Adrenal gland (tissue), 12 donors: ENCODE data around the gene DEFB128. TPM values are rescaled to one million over a fixed set of nuclear protein-coding genes. Genes with fewer than 3 reads are reported as not detected.

Experiments
- DNase-seq, 7 donors: peaks; one replicate each; pipeline ENCODE4 v3.0.0-alpha.2; 2019 to 2020
- H3K27ac ChIP-seq, 5 donors: fragments of 200-600 bp; sonication (generic) in 4 of 5; 1 replicate in 3 of 5; 2 replicates in 2 of 5; pipeline versions ENCODE4 v1.5.1 to v1.8.0; 2016 to 2020; ENCODE audit warnings: mild to moderate bottlenecking in 1 of 5
- H3K27me3 ChIP-seq: fragments of 200-600 bp; 2 replicates; pipeline ENCODE4 v1.8.0; 2021
- H3K36me3 ChIP-seq, 2 donors: fragments of 200-600 bp; replicated peaks in 1 of 2; 1 replicate in 1 of 2; 2 replicates in 1 of 2; pipeline versions ENCODE4 v1.5.1 to v1.8.0; 2018 to 2022
- H3K4me1 ChIP-seq, 2 donors: fragments of 200-600 bp; replicated peaks in 1 of 2; 1 replicate in 1 of 2; 2 replicates in 1 of 2; pipeline versions ENCODE4 v1.5.1 to v1.8.0; 2018 to 2021
- H3K4me3 ChIP-seq, 4 donors: fragments of 200-600 bp; sonication (generic) in 3 of 4; one replicate each; pipeline ENCODE4 v1.5.1; 2016 to 2018
- H3K9me3 ChIP-seq, 3 donors: fragments of 200-600 bp; sonication (generic) in 1 of 3; replicated peaks in 1 of 3; 1 replicate in 2 of 3; 2 replicates in 1 of 3; pipeline versions ENCODE4 v1.5.1 to v1.8.0; 2016 to 2021
- POLR2A ChIP-seq, 2 donors: fragments of 450-650 bp; IDR thresholded peaks; one replicate each; pipeline ENCODE4 v1.6.1; 2017; ENCODE audit warnings: antibody characterized with exemption in 2 of 2, mild to moderate bottlenecking in 2 of 2, moderate library complexity in 1 of 2
- WGBS, 4 donors: extraction: QIAGEN DNeasy Blood & Tissue Kit in 2 of 4; methylation state at CpG; one replicate each; pipeline versions ENCODE4 v1.1.5 to v1.1.7; 2013 to 2017; 5-methylcytosine and 5-hydroxymethylcytosine counted together
- intact Hi-C, 2 donors: fragments of 100-400 bp; cut with DNase I; formaldehyde crosslinking; loops; one replicate each; pipeline versions ENCODE4 v1.14.1 to v1.15.0; 2022 to 2023
- polyA plus RNA-seq, 3 donors: library from polyadenylated mRNA; stranded (reverse); fragments of 200-250 nt in 2 of 3; fragments of 350-450 nt in 1 of 3; fragmentation: Illumina TruSeq in 1 of 3; extraction: RNeasy Lipid Tissue Mini Kit (QIAGEN cat#74804) in 1 of 3; gene quantifications; one replicate each; pipeline ENCODE4 v1.2.3, GENCODE V29; 2013 to 2014
- total RNA-seq, 9 donors: library from RNA; depleted of rRNA in 4 of 9; stranded (reverse); fragments of >200 nt in 4 of 9; fragments of 120-200 nt in 1 of 9; fragmentation: NEBNext Ultra II Directional in 1 of 9; extraction: Animal tissue kit (Norgen Biotek cat#: 25700) in 1 of 9; gene quantifications; one replicate each; pipeline versions ENCODE4 v1.1.0 to v1.2.4, GENCODE V29; 2013 to 2023
- TF ChIP-seq, protein P1 (sequence below), 6 experiments: fragments of 450-650 bp in 4 of 6; fragments of 200-600 bp in 2 of 6; sonication (generic) in 1 of 6; IDR thresholded peaks; 1 replicate in 5 of 6; 2 replicates in 1 of 6; pipeline versions ENCODE4 v1.5.1 to v1.8.0; 2016 to 2021; ENCODE audit warnings: antibody characterized with exemption in 6 of 6, mild to moderate bottlenecking in 2 of 6, moderate library complexity in 1 of 6
- donor health status: healthy with polysubstance abuse.
- donor health status: Bipolar disorder and iron deficiency.
- donor health status: DM: yes; HTN: yes; CAD: no.
- donor health status: DM: no; HTN: no; CAD: no.
- donor health status: DM: no; HTN: no; CAD: no.
- donor health status: DM: yes; HTN: yes; CAD: no.

DEFB128 gene
- total and polyA plus RNA-seq, 12 donors, result not detected

DNA sequence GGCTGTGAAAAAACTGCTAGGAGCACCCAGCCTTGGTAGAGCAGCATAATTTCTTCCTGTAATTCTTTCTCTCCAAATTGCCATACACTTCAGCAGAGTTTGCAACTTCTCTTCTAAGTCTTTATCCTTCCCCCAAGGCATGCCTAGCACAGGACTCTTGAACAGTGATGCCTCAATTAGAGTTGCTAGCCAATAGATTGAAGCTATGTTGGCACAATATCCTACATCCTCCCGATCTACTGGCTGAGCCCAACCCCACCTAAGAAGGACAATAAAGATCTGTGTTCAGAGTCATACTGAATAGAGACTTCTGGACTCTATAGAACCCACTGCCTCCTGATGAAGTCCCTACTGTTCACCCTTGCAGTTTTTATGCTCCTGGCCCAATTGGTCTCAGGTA is 47.2 kb downstream of the DEFB128 start, which contains the start of gene DEFB126:
TSS of gene DEFB126 (plus strand) at position 301 of the 400 bp plus-strand sequence. CDS start at position 340, 39 bp downstream.
- intact Hi-C loops, result no loop called here

More for the DNA sequence above, 47.2 kb downstream of the DEFB128 start, which contains the start of gene DEFB126:
- no peaks in the 10 kb centered on the region for H3K9me3 ChIP-seq
- TF ChIP-seq POLR2A (IDR thresholded peaks at IDR 0.05), result no peak
- TF ChIP-seq, protein P1, sequence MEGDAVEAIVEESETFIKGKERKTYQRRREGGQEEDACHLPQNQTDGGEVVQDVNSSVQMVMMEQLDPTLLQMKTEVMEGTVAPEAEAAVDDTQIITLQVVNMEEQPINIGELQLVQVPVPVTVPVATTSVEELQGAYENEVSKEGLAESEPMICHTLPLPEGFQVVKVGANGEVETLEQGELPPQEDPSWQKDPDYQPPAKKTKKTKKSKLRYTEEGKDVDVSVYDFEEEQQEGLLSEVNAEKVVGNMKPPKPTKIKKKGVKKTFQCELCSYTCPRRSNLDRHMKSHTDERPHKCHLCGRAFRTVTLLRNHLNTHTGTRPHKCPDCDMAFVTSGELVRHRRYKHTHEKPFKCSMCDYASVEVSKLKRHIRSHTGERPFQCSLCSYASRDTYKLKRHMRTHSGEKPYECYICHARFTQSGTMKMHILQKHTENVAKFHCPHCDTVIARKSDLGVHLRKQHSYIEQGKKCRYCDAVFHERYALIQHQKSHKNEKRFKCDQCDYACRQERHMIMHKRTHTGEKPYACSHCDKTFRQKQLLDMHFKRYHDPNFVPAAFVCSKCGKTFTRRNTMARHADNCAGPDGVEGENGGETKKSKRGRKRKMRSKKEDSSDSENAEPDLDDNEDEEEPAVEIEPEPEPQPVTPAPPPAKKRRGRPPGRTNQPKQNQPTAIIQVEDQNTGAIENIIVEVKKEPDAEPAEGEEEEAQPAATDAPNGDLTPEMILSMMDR (IDR thresholded peaks at IDR 0.05), result no peak
- H3K4me3 ChIP-seq, result no peak within 1 kb of the TSS
- DNase-seq, result no peak
- H3K4me1 ChIP-seq, result no peaks in the 10 kb centered on the region
- peaks cover 12% of the 10 kb centered on the region for H3K27me3 ChIP-seq
- no peaks in the 10 kb centered on the region for H3K36me3 ChIP-seq
- no peak within 1 kb of the TSS for H3K27ac ChIP-seq
- 33 to 64% (median 47%) methylated on average over 1 of the region's 1 CpG for WGBS, 4 donors

Other genes with a start within 250 kb of the DEFB128 start
- not detected for gene DEFB125, start 102.0 kb downstream of the DEFB128 start, total RNA-seq
- gene DEFB125, start 102.0 kb downstream of the DEFB128 start, polyA plus RNA-seq, result not detected
- not detected for gene DEFB126, start 47.1 kb downstream of the DEFB128 start, total RNA-seq
- not detected for gene DEFB126, start 47.1 kb downstream of the DEFB128 start, polyA plus RNA-seq
- not detected for gene DEFB127, start 32.3 kb downstream of the DEFB128 start, total RNA-seq
- gene DEFB127, start 32.3 kb downstream of the DEFB128 start, polyA plus RNA-seq, result not detected
- not detected for gene DEFB129, start 37.5 kb upstream of the DEFB128 start, total RNA-seq
- gene DEFB129, start 37.5 kb upstream of the DEFB128 start, polyA plus RNA-seq, result not detected
- gene DEFB132, start 68.0 kb upstream of the DEFB128 start, total RNA-seq, result not detected
- gene DEFB132, start 68.0 kb upstream of the DEFB128 start, polyA plus RNA-seq, result under 1 TPM in 1 of 3 donors, not detected in 2; 0.03 TPM
- 10 to 100 TPM in 1 of 9 donors, 1 to 10 TPM in 8; 2.7 to 20.2 (median 6.0) TPM for gene C20orf96, start 101.0 kb upstream of the DEFB128 start, total RNA-seq
- gene C20orf96, start 101.0 kb upstream of the DEFB128 start, polyA plus RNA-seq, result 10 to 100 TPM in 1 of 3 donors, 1 to 10 TPM in 2; 5.3 to 13.7 (median 7.6) TPM
- gene ZCCHC3, start 107.9 kb upstream of the DEFB128 start, total RNA-seq, result 10 to 100 TPM; 14.5 to 29.3 (median 18.2) TPM
- gene ZCCHC3, start 107.9 kb upstream of the DEFB128 start, polyA plus RNA-seq, result 10 to 100 TPM; 11.1 to 11.5 (median 11.5) TPM
- 10 to 100 TPM in 6 of 9 donors, 1 to 10 TPM in 3; 4.6 to 38.8 (median 11.5) TPM for gene SOX12, start 135.8 kb upstream of the DEFB128 start, total RNA-seq
- 10 to 100 TPM in 1 of 3 donors, 1 to 10 TPM in 2; 2.0 to 12.8 (median 5.4) TPM for gene SOX12, start 135.8 kb upstream of the DEFB128 start, polyA plus RNA-seq
- 100 to 1,000 TPM in 2 of 9 donors, 10 to 100 TPM in 7; 33.7 to 146 (median 80.6) TPM for gene NRSN2, start 157.4 kb upstream of the DEFB128 start, total RNA-seq
- 100 to 1,000 TPM in 2 of 3 donors, 10 to 100 TPM in 1; 70.0 to 263 (median 249) TPM for gene NRSN2, start 157.4 kb upstream of the DEFB128 start, polyA plus RNA-seq
- gene TRIB3, start 191.0 kb upstream of the DEFB128 start, total RNA-seq, result 10 to 100 TPM in 4 of 9 donors, 1 to 10 TPM in 5; 2.4 to 39.7 (median 9.4) TPM
- gene TRIB3, start 191.0 kb upstream of the DEFB128 start, polyA plus RNA-seq, result 10 to 100 TPM in 1 of 3 donors, 1 to 10 TPM in 2; 4.3 to 10.8 (median 5.3) TPM
- gene RBCK1, start 218.6 kb upstream of the DEFB128 start, total RNA-seq, result 100 to 1,000 TPM in 6 of 9 donors, 10 to 100 TPM in 3; 55.2 to 163 (median 126) TPM
- 100 to 1,000 TPM in 2 of 3 donors, 10 to 100 TPM in 1; 82.9 to 339 (median 253) TPM for gene RBCK1, start 218.6 kb upstream of the DEFB128 start, polyA plus RNA-seq